ENCODE data around the gene FAM83F. TPM values are rescaled to one million over a fixed set of nuclear protein-coding genes. Genes with fewer than 3 reads are reported as not detected.

The FAM83F gene
- total and polyA plus RNA-seq, 4 donors: 0.39 to 1.5 (median 1.2) TPM

DNA sequence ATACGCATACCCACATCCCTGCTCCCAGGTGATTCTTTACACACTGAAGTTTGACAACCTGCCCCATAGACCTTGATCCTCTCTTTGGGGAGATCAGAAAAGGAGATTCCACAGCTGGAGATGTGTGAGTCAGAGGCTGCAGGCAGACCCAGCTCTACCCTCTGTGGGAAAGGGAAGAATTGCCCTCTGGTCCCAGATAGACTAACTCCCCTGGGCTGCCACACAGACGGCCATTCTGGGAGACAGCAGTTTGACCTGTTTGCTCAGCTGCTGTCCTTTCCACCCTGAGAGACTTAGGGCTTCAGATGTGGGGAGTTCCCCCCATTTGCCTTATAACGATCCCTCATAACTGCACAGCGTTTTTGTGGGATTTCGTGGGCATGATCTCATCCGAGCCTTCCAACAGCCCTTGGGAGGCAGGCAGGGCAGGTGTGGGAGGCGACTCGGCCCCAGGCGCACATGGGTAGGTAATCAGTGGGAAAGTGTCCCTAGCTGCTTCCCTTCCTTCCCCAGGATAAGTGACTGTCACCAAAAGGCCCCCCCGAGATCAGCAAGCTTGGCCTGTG, 14.1 kb downstream of the FAM83F start:
- Histone ChIP-seq H3K9me3 (ENCODE audit: control insufficient read depth in 4 of 4, low read length in 3 of 4) (no peaks in the 10 kb centered on the region), H3K27me3 (ENCODE audit: control insufficient read depth in 4 of 4, insufficient read depth in 4 of 4, low read length in 3 of 4) (no peaks in the 10 kb centered on the region), H3K4me3 (ENCODE audit: low read depth in 1 of 3, low read length in 3 of 3) (no peak overlapping the region), H3K4me1 (ENCODE audit: control insufficient read depth in 4 of 4, insufficient read depth in 4 of 4, low read length in 3 of 4) (no peaks in the 10 kb centered on the region), H3K36me3 (ENCODE audit: control insufficient read depth in 4 of 4, insufficient read depth in 3 of 4, low read depth in 1 of 4, low read length in 3 of 4) (no peaks in the 10 kb centered on the region), H3K9ac (ENCODE audit: low read depth in 1 of 2, low read length in 2 of 2) (no peak overlapping the region), H3K27ac (ENCODE audit: low read depth in 1 of 2, low read length in 2 of 2) (no peak overlapping the region)
- WGBS: 83% methylated on average over 10 of the region's 10 CpGs
- no peak for DNase-seq (ENCODE audit: low spot score)
- TF ChIP-seq HNF4A (conservative IDR thresholded peaks at IDR 0.05): no peak

DNA sequence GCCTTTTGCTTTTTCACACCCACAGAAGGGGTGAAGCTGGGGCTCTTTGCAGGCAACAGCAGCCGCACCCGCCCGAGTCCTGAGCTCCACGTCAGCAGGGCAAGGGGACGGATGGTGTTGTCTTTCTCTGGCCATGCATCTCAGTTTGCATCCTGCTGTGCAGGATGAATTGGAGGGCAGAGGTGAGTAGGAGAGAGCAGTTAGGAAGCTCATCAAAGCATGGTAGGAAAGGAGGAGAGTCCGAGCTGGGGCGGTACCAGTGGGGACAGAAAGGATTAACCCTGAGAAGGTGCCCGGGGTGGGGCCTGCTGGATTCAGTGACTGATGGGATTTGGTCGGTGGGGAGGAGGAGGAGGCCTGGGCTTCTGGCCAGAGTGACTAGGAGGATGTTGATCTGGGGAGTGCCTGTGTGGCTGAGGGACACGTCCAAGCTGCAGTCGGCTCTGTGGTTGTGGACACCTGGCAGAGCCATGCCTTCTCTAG, 14.6 kb downstream of the FAM83F start:
- no peak for DNase-seq (ENCODE audit: low spot score)
- TF ChIP-seq, protein P1, sequence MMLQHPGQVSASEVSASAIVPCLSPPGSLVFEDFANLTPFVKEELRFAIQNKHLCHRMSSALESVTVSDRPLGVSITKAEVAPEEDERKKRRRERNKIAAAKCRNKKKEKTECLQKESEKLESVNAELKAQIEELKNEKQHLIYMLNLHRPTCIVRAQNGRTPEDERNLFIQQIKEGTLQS (IDR thresholded peaks at IDR 0.05): no peak
- no peak for TF ChIP-seq HNF4A (conservative IDR thresholded peaks at IDR 0.05)
- TF ChIP-seq RXRA (IDR thresholded peaks at IDR 0.05): no peak
- no peak for TF ChIP-seq EGR1 (IDR thresholded peaks at IDR 0.05; ENCODE audit: low read depth in 2 of 2)
- no peak for TF ChIP-seq NR2F2 (IDR thresholded peaks at IDR 0.05)
- no peak for TF ChIP-seq HNF4G (IDR thresholded peaks at IDR 0.05)
- TF ChIP-seq MAX (IDR thresholded peaks at IDR 0.05): no peak
- no peak for TF ChIP-seq TAF1 (conservative IDR thresholded peaks at IDR 0.05)
- TF ChIP-seq FOXA2 (IDR thresholded peaks at IDR 0.05): no peak
- TF ChIP-seq CTCF (IDR thresholded peaks at IDR 0.05; ENCODE audit: low read depth, low read length, missing input control): no peak
- TF ChIP-seq SP1 (IDR thresholded peaks at IDR 0.05): no peak
- no peak for TF ChIP-seq FOXA1 (IDR thresholded peaks at IDR 0.05)
- no peak for TF ChIP-seq REST (IDR thresholded peaks at IDR 0.05)
- no peak for TF ChIP-seq ZBTB33 (IDR thresholded peaks at IDR 0.05)
- TF ChIP-seq YY1 (IDR thresholded peaks at IDR 0.05): no peak
- TF ChIP-seq GABPA (IDR thresholded peaks at IDR 0.05 in 1 of 2, conservative IDR thresholded peaks at IDR 0.05 in 1 of 2): no peak
- no peak for TF ChIP-seq JUND (IDR thresholded peaks at IDR 0.05)
- TF ChIP-seq RAD21 (IDR thresholded peaks at IDR 0.05): no peak

More for the DNA sequence above, 14.6 kb downstream of the FAM83F start:
- Histone ChIP-seq H3K27me3 (ENCODE audit: control insufficient read depth in 4 of 4, insufficient read depth in 4 of 4, low read length in 3 of 4) (no peaks in the 10 kb centered on the region), H3K36me3 (ENCODE audit: control insufficient read depth in 4 of 4, insufficient read depth in 3 of 4, low read depth in 1 of 4, low read length in 3 of 4) (no peaks in the 10 kb centered on the region), H3K9me3 (ENCODE audit: control insufficient read depth in 4 of 4, low read length in 3 of 4) (no peaks in the 10 kb centered on the region), H3K27ac (ENCODE audit: low read depth in 1 of 2, low read length in 2 of 2) (no peak overlapping the region), H3K4me1 (ENCODE audit: control insufficient read depth in 4 of 4, insufficient read depth in 4 of 4, low read length in 3 of 4) (no peaks in the 10 kb centered on the region), H3K9ac (ENCODE audit: low read depth in 1 of 2, low read length in 2 of 2) (no peak overlapping the region), H3K4me3 (ENCODE audit: low read depth in 1 of 3, low read length in 3 of 3) (no peak overlapping the region)
- WGBS: 59% methylated on average over 11 of the region's 11 CpGs
